Mucosa of descending colon (tissue), 3 donors: Measurements from ENCODE around the gene LRRN4CL. TPM values are rescaled to one million over a fixed set of nuclear protein-coding genes. Genes with fewer than 3 reads are reported as not detected.
A peak's percentile ranks its signal among the peaks of the same experiment; 100 is the strongest.

Source experiments
- ATAC-seq: fragments of 200-7000 bp; cut with Tn5 transposase; one replicate; pipeline ENCODE4 v1.9.1; 2020; ENCODE audit warnings: mild to moderate bottlenecking, moderate library complexity
- DNase-seq, 3 donors: peaks; one replicate each; pipeline ENCODE4 v3.0.0-alpha.2; 2020
- H3K36me3 ChIP-seq: fragments of 200-600 bp; one replicate; pipeline ENCODE4 v1.8.0; 2021; ENCODE audit warnings: low read depth, mild to moderate bottlenecking
- H3K4me1 ChIP-seq: fragments of 200-600 bp; one replicate; pipeline ENCODE4 v1.8.0; 2021; ENCODE audit warnings: low read depth, mild to moderate bottlenecking
- H3K4me3 ChIP-seq: fragments of 200-600 bp; one replicate; pipeline ENCODE4 v1.8.0; 2021; ENCODE audit warnings: mild to moderate bottlenecking
- H3K9me3 ChIP-seq: fragments of 200-600 bp; one replicate; pipeline ENCODE4 v1.8.0; 2021; ENCODE audit warnings: mild to moderate bottlenecking
- intact Hi-C, 2 donors: fragments of 100-400 bp; cut with DNase I in 1 of 2; cut with micrococcal nuclease in 1 of 2; formaldehyde crosslinking; loops; one replicate each; pipeline versions ENCODE4 v1.11.0 to v1.11.1; 2022; cut with DNase I, micrococcal nuclease
- total RNA-seq, 3 donors: library from RNA; stranded (reverse); fragmentation: NEBNext Ultra II Directional in 2 of 3; extraction: Animal tissue kit (Norgen Biotek cat#: 25700) in 2 of 3; gene quantifications; one replicate each; pipeline versions ENCODE4 v1.2.1 to v1.2.4, GENCODE V29; 2021 to 2023
- TF ChIP-seq, protein P1 (sequence below): fragments of 200-600 bp; IDR thresholded peaks from one replicate; pipeline ENCODE4 v1.8.0; 2022; ENCODE audit warnings: antibody characterized with exemption, mild to moderate bottlenecking
- donor health status: DM: no; HTN: no; CAD: no; lungs with moderate emphysema.
- donor health status: DM: no; HTN: no; CAD: no.
- donor health status: DM: no; HTN: yes; CAD: no.

The LRRN4CL gene
- total RNA-seq, 3 donors from 2014 or later: 1.2 to 11.5 (median 5.6) TPM

DNA sequence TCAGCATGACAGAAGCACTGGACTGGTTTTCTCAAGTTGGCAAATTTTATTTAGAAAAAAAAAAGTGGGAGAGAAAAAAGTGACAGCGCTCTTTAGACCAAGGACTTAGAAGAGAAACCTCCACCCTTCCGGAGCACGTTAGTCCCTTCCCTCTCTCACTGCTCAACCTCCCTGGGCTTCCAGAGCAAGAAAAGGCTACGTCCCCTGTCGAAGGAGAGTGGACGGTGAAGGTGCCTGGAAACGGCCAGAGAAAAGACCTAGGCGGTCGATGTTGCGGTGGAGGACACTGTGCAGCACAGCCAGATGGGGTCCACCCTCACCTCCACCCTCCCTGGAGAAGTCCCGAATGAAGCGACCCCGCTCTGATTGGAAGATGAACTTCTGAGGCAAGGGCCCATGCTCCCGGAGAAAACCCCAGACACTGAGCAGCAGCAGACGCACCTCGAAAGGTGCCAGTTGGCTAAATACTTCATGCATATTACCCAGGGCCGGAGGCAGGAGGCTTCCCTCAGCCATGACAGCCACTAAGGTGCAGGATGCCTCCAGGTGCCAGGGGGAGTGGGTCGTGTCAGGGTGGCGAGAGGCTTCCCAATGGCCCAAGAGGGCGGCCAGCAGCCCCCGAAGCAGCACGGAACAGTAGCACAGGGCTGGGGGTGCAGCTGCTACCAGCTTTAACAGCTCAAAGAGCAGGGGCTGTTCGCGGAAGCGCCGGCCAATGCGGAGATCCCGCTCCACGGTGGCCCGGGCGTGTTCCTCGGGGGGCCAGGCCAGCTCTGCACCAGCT, 42.3 kb downstream of the LRRN4CL start:
- H3K36me3 ChIP-seq: no peaks in the 10 kb centered on the region
- no peaks in the 10 kb centered on the region for H3K9me3 ChIP-seq
- TF ChIP-seq, protein P1, sequence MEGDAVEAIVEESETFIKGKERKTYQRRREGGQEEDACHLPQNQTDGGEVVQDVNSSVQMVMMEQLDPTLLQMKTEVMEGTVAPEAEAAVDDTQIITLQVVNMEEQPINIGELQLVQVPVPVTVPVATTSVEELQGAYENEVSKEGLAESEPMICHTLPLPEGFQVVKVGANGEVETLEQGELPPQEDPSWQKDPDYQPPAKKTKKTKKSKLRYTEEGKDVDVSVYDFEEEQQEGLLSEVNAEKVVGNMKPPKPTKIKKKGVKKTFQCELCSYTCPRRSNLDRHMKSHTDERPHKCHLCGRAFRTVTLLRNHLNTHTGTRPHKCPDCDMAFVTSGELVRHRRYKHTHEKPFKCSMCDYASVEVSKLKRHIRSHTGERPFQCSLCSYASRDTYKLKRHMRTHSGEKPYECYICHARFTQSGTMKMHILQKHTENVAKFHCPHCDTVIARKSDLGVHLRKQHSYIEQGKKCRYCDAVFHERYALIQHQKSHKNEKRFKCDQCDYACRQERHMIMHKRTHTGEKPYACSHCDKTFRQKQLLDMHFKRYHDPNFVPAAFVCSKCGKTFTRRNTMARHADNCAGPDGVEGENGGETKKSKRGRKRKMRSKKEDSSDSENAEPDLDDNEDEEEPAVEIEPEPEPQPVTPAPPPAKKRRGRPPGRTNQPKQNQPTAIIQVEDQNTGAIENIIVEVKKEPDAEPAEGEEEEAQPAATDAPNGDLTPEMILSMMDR: no peak
- ATAC-seq: no peak
- peak in 1 of 3 donors; percentile 48 for DNase-seq
- intact Hi-C loops: no loop called here
- peaks cover 29% of the 10 kb centered on the region for H3K4me1 ChIP-seq
- no peak overlapping the region for H3K4me3 ChIP-seq

DNA sequence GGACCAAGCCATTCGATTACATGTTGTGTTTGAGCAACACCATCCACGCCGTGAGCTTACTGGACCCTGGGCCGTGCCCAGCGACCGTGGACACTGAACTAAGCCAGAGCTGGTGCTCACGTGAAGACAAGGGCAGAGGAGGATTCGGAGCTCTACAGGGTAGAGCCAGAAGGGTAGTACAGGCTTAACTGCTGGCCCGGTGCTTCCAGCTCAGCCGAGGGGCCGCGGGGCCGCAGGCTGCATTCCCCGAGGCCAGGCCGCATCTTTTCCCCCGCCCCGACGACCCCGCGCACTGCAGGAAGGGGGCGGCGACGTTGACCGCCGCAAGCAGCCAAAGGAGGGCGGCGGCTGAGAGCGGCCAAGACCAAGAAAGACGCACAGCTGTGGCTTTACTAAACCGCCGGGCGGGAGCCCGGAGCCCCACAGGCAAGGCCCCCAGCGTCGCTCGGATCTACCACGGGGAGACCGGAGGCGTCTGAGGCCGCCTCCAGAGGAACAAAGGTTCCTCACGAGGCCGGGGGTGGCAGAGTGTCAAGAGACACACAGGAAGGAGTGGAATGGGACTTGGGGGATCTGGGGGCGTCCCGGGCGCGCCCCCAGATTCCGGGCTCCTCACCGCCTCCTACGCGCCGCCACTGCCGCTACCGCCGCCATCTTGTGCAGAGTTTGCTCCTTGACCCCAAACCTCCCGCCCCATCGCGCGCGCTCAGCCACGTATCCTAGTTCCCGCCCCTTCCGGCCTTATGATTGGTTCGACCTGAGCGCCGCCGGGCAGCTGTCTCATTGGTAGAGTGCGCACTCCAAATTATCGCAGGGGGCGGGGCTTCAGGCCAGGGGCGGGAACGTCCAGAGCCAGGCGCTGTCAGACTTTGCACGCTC, 43.1 kb downstream of the LRRN4CL start, which contains the start of gene GANAB:
Gene GANAB, minus strand, starts transcription at position 668 of the 879 bp plus-strand sequence. Its CDS starts 14 bp downstream, at position 654.
- intact Hi-C loops: no loop called here

DNA sequence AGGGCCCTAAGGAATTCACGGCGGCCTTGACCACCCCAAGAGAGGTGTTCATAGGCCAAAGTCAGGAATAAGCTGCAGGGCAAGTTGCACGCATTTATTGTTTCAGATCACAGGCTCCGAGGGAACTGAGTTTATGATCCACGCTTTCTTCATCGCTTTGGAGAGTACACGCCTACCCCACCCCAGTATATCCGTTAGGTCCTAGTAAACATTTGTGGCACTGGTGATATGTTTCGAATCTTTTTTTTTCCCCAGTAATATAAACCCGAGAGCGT, 43.7 kb downstream of the LRRN4CL start:
- H3K9me3 ChIP-seq: no peaks in the 10 kb centered on the region
- ATAC-seq (peak; percentile 11), DNase-seq (no peak)
- no peaks in the 10 kb centered on the region for H3K36me3 ChIP-seq
- TF ChIP-seq, protein P1: no peak
- intact Hi-C loops: no loop called here
- peak overlapping the region; percentile 92 for H3K4me3 ChIP-seq
- peaks cover 22% of the 10 kb centered on the region for H3K4me1 ChIP-seq

More for the DNA sequence above, 43.1 kb downstream of the LRRN4CL start, which contains the start of gene GANAB:
- H3K4me3 ChIP-seq: peak within 1 kb of the TSS; percentile 92
- H3K36me3 ChIP-seq: no peaks in the 10 kb centered on the region
- H3K9me3 ChIP-seq: no peaks in the 10 kb centered on the region
- peak; percentile 99 for ATAC-seq
- peaks cover 22% of the 10 kb centered on the region for H3K4me1 ChIP-seq
- TF ChIP-seq, protein P1: no peak
- DNase-seq: peak; percentile 99 to 100 (median 100)

DNA sequence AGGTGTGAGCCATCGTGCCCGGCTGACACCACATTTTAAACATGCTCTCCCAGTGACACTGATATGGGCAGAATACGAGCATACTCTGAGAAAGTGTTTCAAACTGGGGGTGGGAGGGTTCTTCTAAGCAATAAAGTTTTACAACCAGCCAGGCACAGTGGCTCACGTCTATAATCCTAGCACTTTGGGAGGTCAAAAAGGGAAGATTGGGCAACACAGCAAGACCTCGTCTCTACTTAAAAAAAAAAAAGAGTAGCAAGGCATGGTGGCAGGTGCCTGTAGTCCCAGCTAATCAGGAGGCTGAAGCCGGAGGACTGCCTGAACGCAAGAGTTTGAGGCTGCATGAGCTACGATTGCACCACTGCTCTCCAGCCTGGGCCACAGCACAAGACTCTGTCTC, 45.1 kb downstream of the LRRN4CL start:
- no peak for DNase-seq
- Histone ChIP-seq H3K36me3 (no peaks in the 10 kb centered on the region), H3K4me3 (no peak overlapping the region), H3K4me1 (peaks cover 22% of the 10 kb centered on the region), H3K9me3 (no peaks in the 10 kb centered on the region)
- intact Hi-C loops: no loop called here
- TF ChIP-seq, protein P1: no peak
- no peak for ATAC-seq

Other genes with a start within 250 kb of the LRRN4CL start
- gene AHNAK, start 142.7 kb downstream of the LRRN4CL start, total RNA-seq: 1,000 to 10,000 TPM in 1 of 3 donors, 100 to 1,000 TPM in 2; 473 to 1,283 (median 535) TPM
- gene EEF1G, start 115.6 kb downstream of the LRRN4CL start, total RNA-seq: 1,000 to 10,000 TPM; 1,059 to 1,365 (median 1,164) TPM
- 10 to 100 TPM; 11.9 to 19.8 (median 13.3) TPM for gene TUT1, start 98.0 kb downstream of the LRRN4CL start, total RNA-seq
- gene MTA2, start 87.7 kb downstream of the LRRN4CL start, total RNA-seq: 10 to 100 TPM; 70.7 to 92.1 (median 89.6) TPM
- 10 to 100 TPM; 54.6 to 57.7 (median 57.7) TPM for gene EML3, start 76.8 kb downstream of the LRRN4CL start, total RNA-seq
- gene ROM1, start 76.3 kb downstream of the LRRN4CL start, total RNA-seq: 10 to 100 TPM in 1 of 3 donors, 1 to 10 TPM in 2; 2.7 to 11.9 (median 3.8) TPM
- gene B3GAT3, start 67.5 kb downstream of the LRRN4CL start, total RNA-seq: 10 to 100 TPM; 27.3 to 34.2 (median 29.1) TPM
- 100 to 1,000 TPM; 202 to 232 (median 223) TPM for gene GANAB, start 42.9 kb downstream of the LRRN4CL start, total RNA-seq
- 10 to 100 TPM; 15.4 to 17.6 (median 16.7) TPM for gene INTS5, start 36.2 kb downstream of the LRRN4CL start, total RNA-seq
- 10 to 100 TPM; 39.7 to 54.2 (median 53.1) TPM for gene C11orf98, start 24.3 kb downstream of the LRRN4CL start, total RNA-seq
- 10 to 100 TPM; 11.6 to 18.6 (median 13.3) TPM for gene CSKMT, start 24.2 kb downstream of the LRRN4CL start, total RNA-seq
- gene UQCC3, start 17.9 kb downstream of the LRRN4CL start, total RNA-seq: 10 to 100 TPM in 2 of 3 donors, 1 to 10 TPM in 1; 9.0 to 12.1 (median 10.8) TPM
- gene LBHD1, start 17.3 kb downstream of the LRRN4CL start, total RNA-seq: 10 to 100 TPM in 2 of 3 donors, 1 to 10 TPM in 1; 7.4 to 10.6 (median 10.6) TPM
- gene UBXN1, start 10.5 kb downstream of the LRRN4CL start, total RNA-seq: 100 to 1,000 TPM in 1 of 3 donors, 10 to 100 TPM in 2; 79.2 to 138 (median 87.3) TPM
- gene BSCL2, start 17.9 kb upstream of the LRRN4CL start, total RNA-seq: 10 to 100 TPM; 59.0 to 63.4 (median 61.0) TPM
- gene GNG3, start 18.1 kb upstream of the LRRN4CL start, total RNA-seq: 1 to 10 TPM in 1 of 3 donors, under 1 TPM in 2; 0.35 to 5.2 (median 0.92) TPM
- gene HNRNPUL2, start 37.9 kb upstream of the LRRN4CL start, total RNA-seq: 10 to 100 TPM; 53.0 to 70.3 (median 58.6) TPM
- gene TTC9C, start 39.0 kb upstream of the LRRN4CL start, total RNA-seq: 10 to 100 TPM; 27.7 to 31.8 (median 29.3) TPM
- 10 to 100 TPM; 10.9 to 15.6 (median 13.0) TPM for gene ZBTB3, start 64.6 kb upstream of the LRRN4CL start, total RNA-seq
- gene POLR2G, start 72.0 kb upstream of the LRRN4CL start, total RNA-seq: 10 to 100 TPM; 39.4 to 49.6 (median 41.5) TPM
- gene TAF6L, start 81.9 kb upstream of the LRRN4CL start, total RNA-seq: 10 to 100 TPM; 17.0 to 23.5 (median 17.1) TPM
- 10 to 100 TPM; 39.8 to 62.2 (median 54.0) TPM for gene TMEM179B, start 97.9 kb upstream of the LRRN4CL start, total RNA-seq
- 10 to 100 TPM; 12.8 to 16.6 (median 14.8) TPM for gene TMEM223, start 102.5 kb upstream of the LRRN4CL start, total RNA-seq
- 100 to 1,000 TPM in 1 of 3 donors, 10 to 100 TPM in 2; 46.7 to 103 (median 55.0) TPM for gene NXF1, start 115.9 kb upstream of the LRRN4CL start, total RNA-seq
- 10 to 100 TPM; 38.7 to 44.3 (median 41.7) TPM for gene STX5, start 142.5 kb upstream of the LRRN4CL start, total RNA-seq
- gene TEX54, start 143.3 kb upstream of the LRRN4CL start, total RNA-seq: not detected
- 10 to 100 TPM; 35.0 to 42.4 (median 38.8) TPM for gene WDR74, start 150.1 kb upstream of the LRRN4CL start, total RNA-seq
- gene SLC3A2, start 191.4 kb upstream of the LRRN4CL start, total RNA-seq: 100 to 1,000 TPM; 116 to 127 (median 124) TPM
- 1 to 10 TPM in 1 of 3 donors, under 1 TPM in 2; 0.89 to 1.4 (median 0.96) TPM for gene CHRM1, start 231.8 kb upstream of the LRRN4CL start, total RNA-seq